HEK293T (cell line): ENCODE measurements around the gene HHAT.

ENCODE experiments used
- CTCF ChIA-PET: fragments of 350-600 bp; formaldehyde crosslinking; extraction: SDS; loops from one replicate; lab custom pipeline; 2021; ENCODE audit warnings: antibody characterized with exemption, inconsistent platforms; lab: Yijun Ruan, JAX
- POLR2A ChIA-PET: fragments of 350-600 bp; formaldehyde crosslinking; extraction: SDS; loops from one replicate; lab custom pipeline; 2020; ENCODE audit warnings: antibody characterized with exemption, inconsistent platforms; lab: Yijun Ruan, JAX
- DNase-seq: peaks from one replicate; pipeline ENCODE4 v3.0.0; 2012; ENCODE audit warnings: mixed read lengths; ENCODE audit errors: extremely low spot score
- ARNT ChIP-seq: fragments of 450-650 bp; IDR thresholded peaks from 2 replicates; pipeline ENCODE4 v1.6.1; 2017; ENCODE audit warnings: mild to moderate bottlenecking
- BHLHE40 ChIP-seq: fragments of 450-650 bp; IDR thresholded peaks from 2 replicates; pipeline ENCODE4 v1.6.1; 2016; ENCODE audit warnings: mild to moderate bottlenecking, moderate library complexity, borderline replicate concordance
- CTBP1 ChIP-seq: fragments of 450-650 bp; IDR thresholded peaks from 2 replicates; pipeline ENCODE4 v1.6.1; 2016; ENCODE audit warnings: borderline replicate concordance
- ELF4 ChIP-seq: fragments of 450-650 bp; IDR thresholded peaks from 2 replicates; pipeline ENCODE4 v1.6.1; 2017; ENCODE audit warnings: antibody characterized with exemption
- FOXA1 ChIP-seq: fragments of 450-650 bp; IDR thresholded peaks from 2 replicates; pipeline ENCODE4 v1.6.1; 2016; ENCODE audit warnings: mild to moderate bottlenecking
- FOXK2 ChIP-seq: fragments of 450-650 bp; IDR thresholded peaks from 2 replicates; pipeline ENCODE4 v1.6.1; 2016; ENCODE audit warnings: mild to moderate bottlenecking
- FOXM1 ChIP-seq: fragments of 450-650 bp; IDR thresholded peaks from 2 replicates; pipeline ENCODE4 v1.6.1; 2017; ENCODE audit warnings: mild to moderate bottlenecking, borderline replicate concordance
- HDGF ChIP-seq: fragments of 450-650 bp; IDR thresholded peaks from 2 replicates; pipeline ENCODE4 v1.6.1; 2017; ENCODE audit warnings: antibody characterized with exemption, borderline replicate concordance
- L3MBTL2 ChIP-seq: fragments of 450-650 bp; conservative IDR thresholded peaks from 2 replicates; pipeline ENCODE4 v1.6.1; 2016; ENCODE audit warnings: mild to moderate bottlenecking
- LEF1 ChIP-seq: fragments of 450-650 bp; IDR thresholded peaks from 2 replicates; pipeline ENCODE4 v1.6.1; 2017; ENCODE audit warnings: mild to moderate bottlenecking, borderline replicate concordance
- NFRKB ChIP-seq: fragments of 450-650 bp; IDR thresholded peaks from 2 replicates; pipeline ENCODE4 v1.6.1; 2016; ENCODE audit warnings: mild to moderate bottlenecking, moderate library complexity
- SP1 ChIP-seq: fragments of 450-650 bp; IDR thresholded peaks from 2 replicates; pipeline ENCODE4 v1.6.1; 2017
- SUZ12 ChIP-seq: fragments of 450-650 bp; IDR thresholded peaks from 2 replicates; pipeline ENCODE4 v1.6.1; 2016; ENCODE audit warnings: mild to moderate bottlenecking
- TARDBP ChIP-seq: fragments of 450-650 bp; IDR thresholded peaks from 2 replicates; pipeline ENCODE4 v1.6.1; 2016
- ZNF384 ChIP-seq: fragments of 450-650 bp; IDR thresholded peaks from 2 replicates; pipeline ENCODE4 v1.6.1; 2016
- TF ChIP-seq, protein P1 (sequence below): fragments of 450-650 bp; IDR thresholded peaks from 2 replicates; pipeline ENCODE4 v1.6.1; 2016

HHAT gene

DNA sequence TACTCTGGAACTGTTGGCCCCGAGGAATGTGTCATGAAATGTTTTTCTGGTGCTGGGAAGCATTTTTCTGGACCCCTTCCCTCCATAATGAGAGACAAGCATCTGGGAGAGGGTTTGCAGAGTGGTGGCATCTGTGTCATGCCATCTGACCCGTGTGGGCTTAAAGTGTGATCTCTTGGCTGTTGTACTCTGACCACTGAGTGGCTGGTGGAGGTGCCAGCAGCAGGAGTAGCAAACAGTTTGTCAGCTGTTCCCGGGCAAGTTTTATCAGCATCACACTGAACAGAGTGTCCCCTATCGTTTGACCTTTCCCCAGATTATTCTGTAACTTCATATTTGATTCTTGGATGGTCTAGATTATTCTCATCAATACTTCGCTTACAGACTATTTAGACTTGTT lies 150.1 kb downstream of the HHAT start:
- no peak for DNase-seq
- ChIA-PET POLR2A (no interaction called here), CTCF (no interaction called here)
- TF ChIP-seq TARDBP (no peak), BHLHE40 (no peak), CTBP1 (no peak), NFRKB (no peak), ELF4 (no peak), FOXK2 (no peak), FOXA1 (no peak), ARNT (no peak), HDGF (no peak), L3MBTL2 (no peak), ZNF384 (no peak), FOXM1 (no peak), SP1 (no peak), LEF1 (no peak), SUZ12 (no peak)
- TF ChIP-seq, protein P1, sequence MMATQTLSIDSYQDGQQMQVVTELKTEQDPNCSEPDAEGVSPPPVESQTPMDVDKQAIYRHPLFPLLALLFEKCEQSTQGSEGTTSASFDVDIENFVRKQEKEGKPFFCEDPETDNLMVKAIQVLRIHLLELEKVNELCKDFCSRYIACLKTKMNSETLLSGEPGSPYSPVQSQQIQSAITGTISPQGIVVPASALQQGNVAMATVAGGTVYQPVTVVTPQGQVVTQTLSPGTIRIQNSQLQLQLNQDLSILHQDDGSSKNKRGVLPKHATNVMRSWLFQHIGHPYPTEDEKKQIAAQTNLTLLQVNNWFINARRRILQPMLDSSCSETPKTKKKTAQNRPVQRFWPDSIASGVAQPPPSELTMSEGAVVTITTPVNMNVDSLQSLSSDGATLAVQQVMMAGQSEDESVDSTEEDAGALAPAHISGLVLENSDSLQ, result no peak

DNA sequence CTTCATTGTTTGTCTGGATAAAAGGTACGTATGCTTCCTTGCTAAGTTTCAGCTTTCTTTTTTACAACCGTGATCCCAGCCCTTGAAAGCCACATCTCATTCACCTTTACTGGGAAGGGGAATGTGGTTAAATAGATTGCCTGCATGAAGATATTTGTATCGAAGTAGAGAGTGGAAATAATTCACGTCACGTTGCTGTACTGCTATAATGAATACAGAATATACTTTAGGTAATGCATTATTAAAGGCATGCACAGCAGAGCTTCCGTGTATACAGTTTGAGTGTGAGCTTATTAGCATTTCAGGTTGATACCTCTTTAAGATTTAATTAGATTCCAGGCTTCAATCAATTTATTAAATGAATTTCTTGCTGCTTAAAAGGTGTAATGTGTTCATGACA lies 153.8 kb downstream of the HHAT start:
- TF ChIP-seq ELF4, result no peak
- TF ChIP-seq NFRKB, result no peak
- no peak for TF ChIP-seq HDGF
- TF ChIP-seq TARDBP, result no peak
- TF ChIP-seq, protein P1, result no peak
- no peak for TF ChIP-seq ARNT
- TF ChIP-seq LEF1, result no peak
- no peak for TF ChIP-seq ZNF384
- TF ChIP-seq FOXA1, result no peak
- TF ChIP-seq FOXM1, result no peak
- TF ChIP-seq BHLHE40, result no peak
- TF ChIP-seq CTBP1, result no peak
- no peak for TF ChIP-seq SP1
- no peak for TF ChIP-seq SUZ12
- no peak for TF ChIP-seq L3MBTL2
- TF ChIP-seq FOXK2, result no peak
- ChIA-PET POLR2A (interaction anchor here (0.9 kb wide), 1 partner anchor 24 kb away, joined by 3 read pairs; no protein-coding TSS in a partner anchor), CTCF (no interaction called here)
- DNase-seq, result no peak

DNA sequence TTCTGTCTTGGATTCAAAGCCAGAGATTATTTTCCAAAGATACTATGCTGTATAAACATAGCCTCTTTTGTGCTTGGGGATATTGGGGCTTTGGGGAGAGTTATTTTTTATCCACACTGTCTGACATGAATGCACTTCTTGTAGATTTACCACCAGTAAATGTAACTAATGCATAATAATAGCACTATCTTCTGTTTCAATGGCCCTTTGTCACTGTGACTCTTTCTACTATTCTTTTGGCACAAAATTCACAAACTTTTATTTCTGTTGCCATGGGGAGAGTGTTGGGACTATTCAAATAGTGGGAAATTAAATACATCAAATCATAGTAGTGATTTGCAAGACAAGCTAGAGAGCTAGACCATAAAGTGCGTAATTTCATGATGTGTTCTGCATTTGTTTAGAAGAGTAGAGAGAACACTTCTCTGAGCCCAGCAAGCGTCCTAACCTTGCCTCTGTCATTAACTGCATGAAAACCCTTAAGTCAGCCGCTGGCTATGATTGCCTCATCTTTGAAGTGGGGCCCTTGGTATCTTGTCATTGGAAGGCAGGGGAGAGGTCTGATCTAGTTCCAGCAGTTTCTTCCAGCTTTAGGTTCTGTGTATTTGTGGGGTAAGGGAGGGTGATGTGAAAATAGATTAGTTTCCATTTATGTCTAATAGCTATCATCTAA lies 154.4 kb downstream of the HHAT start:
- ChIA-PET CTCF (no interaction called here), POLR2A (interaction anchor here (0.9 kb wide), 1 partner anchor 23 kb away, joined by 3 read pairs; no protein-coding TSS in a partner anchor)
- no peak for DNase-seq
- no peak for TF ChIP-seq FOXM1
- no peak for TF ChIP-seq ZNF384
- no peak for TF ChIP-seq CTBP1
- TF ChIP-seq SP1, result no peak
- no peak for TF ChIP-seq NFRKB
- no peak for TF ChIP-seq TARDBP
- no peak for TF ChIP-seq SUZ12
- TF ChIP-seq L3MBTL2, result no peak
- no peak for TF ChIP-seq FOXK2
- TF ChIP-seq ARNT, result no peak
- no peak for TF ChIP-seq FOXA1
- TF ChIP-seq BHLHE40, result no peak
- TF ChIP-seq, protein P1, result no peak
- TF ChIP-seq HDGF, result no peak
- TF ChIP-seq LEF1, result no peak
- no peak for TF ChIP-seq ELF4

DNA sequence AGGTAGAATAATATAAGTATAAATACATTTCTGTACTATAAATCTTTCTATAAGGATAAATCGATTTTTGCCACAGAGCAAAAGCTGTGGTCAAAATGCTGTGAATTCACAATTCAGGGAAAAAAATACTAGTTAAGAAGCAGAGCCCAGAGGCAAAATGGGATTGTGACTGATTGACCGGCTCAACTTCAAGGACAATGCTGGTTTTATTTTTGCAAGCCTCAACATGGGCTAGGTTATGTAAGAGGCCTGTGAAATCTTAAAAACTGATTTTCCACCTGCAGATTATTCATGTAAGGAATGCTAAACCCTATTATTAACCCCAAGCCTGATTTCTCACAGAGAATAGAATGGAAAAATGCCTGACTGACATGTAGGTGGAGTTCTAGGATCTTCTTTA lies 155.1 kb downstream of the HHAT start:
- DNase-seq, result no peak
- ChIA-PET POLR2A (no interaction called here), CTCF (no interaction called here)
- no peak for TF ChIP-seq BHLHE40
- TF ChIP-seq FOXK2, result no peak
- no peak for TF ChIP-seq NFRKB

DNA sequence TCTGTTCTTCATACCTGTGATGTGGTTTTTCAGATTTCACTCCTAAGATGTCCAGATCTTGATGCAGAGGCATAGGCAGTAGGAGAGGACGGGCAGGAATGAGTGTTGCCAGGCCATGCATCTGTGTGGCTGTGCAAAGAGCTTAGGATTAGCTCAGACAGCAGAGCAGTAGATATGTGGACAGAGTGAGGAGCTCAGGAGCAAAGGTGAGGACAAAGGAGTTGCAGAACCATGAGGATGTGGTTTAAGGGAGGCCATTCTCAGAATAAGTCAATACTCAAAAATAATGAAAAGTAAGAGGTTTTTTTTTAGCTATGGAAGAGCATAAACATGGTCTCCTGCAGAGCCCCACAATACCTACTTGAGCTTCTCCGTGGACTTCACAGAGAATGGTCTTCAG lies 158.3 kb downstream of the HHAT start:
- CTCF ChIA-PET, result interaction anchor here (0.7 kb wide), 1 partner anchor 689 kb away, joined by 3 read pairs; no protein-coding TSS in a partner anchor
- POLR2A ChIA-PET, result no interaction called here
- no peak for DNase-seq
- no peak for TF ChIP-seq NFRKB
- TF ChIP-seq FOXM1, result no peak
- TF ChIP-seq ZNF384, result no peak
- TF ChIP-seq SUZ12, result no peak
- no peak for TF ChIP-seq CTBP1
- no peak for TF ChIP-seq BHLHE40
- TF ChIP-seq TARDBP, result no peak

DNA sequence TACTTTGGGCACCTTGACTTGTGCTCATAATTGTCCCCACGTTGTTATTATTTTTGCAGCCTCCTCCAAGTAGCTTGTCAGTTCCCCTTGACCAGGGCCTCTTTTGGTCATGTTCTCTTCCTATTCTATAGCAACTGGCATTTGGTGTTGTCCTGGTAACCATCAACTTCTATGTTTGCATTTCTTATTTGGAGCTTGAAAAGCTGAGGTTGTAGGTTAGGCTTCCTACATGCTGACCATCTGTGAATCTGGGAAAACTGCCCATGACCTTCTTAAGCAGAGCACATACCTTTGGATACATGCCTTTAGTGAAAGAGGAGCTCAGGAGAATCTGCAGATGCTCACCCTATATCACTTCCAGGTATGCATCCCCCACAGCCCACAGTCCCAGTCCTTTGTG lies 160.8 kb downstream of the HHAT start:
- ChIA-PET CTCF (no interaction called here), POLR2A (no interaction called here)
- no peak for DNase-seq
- TF ChIP-seq L3MBTL2, result no peak
- no peak for TF ChIP-seq SP1
- TF ChIP-seq CTBP1, result no peak
- no peak for TF ChIP-seq LEF1
- TF ChIP-seq BHLHE40, result no peak
- TF ChIP-seq SUZ12, result no peak
- TF ChIP-seq HDGF, result no peak
- TF ChIP-seq FOXM1, result no peak
- TF ChIP-seq TARDBP, result no peak
- TF ChIP-seq ELF4, result no peak
- TF ChIP-seq, protein P1, result no peak
